ENCODE results near the gene PLCD1. TPM values are rescaled to one million over a fixed set of nuclear protein-coding genes. Genes with fewer than 3 reads are reported as not detected.
A peak's percentile ranks its signal among the peaks of the same experiment; 100 is the strongest.

Gene PLCD1
- total and polyA plus RNA-seq, 2 of the 13 experiments (the other 11 are each of a cell fraction or from before 2014, with no cell fraction given): 10.1 to 12.4 TPM

DNA sequence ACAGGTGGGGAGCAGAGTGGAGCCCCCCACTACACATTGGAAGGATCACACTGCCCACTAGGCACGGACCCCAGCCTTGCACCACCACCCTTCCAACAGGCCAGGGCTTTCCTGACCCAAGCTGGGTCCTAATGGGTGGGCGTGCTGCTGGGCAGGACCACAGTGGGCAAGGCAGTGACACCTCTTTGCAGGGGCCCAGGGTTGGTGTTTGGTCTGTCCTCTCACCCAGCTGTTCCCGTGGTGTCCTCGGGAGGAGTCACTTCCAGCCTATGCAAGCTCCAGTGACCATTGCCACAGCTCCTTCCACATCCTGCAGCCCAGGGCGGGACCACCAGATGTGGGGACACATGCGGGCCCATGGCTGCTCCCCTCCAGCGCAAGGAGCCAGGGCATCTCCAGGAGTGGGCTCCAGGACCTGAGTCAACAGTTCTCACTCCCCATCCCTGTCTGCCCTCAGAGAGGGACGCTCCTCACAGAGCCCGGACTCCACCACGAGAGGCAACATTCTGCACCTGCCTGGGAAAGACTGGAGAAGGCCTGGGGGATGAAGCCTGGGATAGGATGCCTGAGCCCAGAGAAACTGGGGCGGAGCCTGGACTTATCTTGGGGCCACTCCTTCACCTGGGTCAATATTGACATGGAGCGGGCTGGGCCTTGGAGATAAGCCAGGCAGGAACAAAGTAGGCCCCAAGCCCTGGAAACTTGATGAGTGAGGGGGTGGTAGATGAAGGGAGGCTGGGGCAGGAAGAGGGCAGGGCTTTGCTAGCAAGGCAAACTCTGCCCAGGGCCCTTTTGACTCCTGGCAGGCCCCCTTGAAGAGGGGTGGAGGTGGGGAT, 42.7 kb downstream of the PLCD1 start (continued):
- TF ChIP-seq ZNF577 (CRISPR knock-in tag; IDR thresholded peaks at IDR 0.05; ENCODE audit: borderline replicate concordance, low read depth): no peak
- TF ChIP-seq KAT2B (IDR thresholded peaks at IDR 0.05; ENCODE audit: borderline replicate concordance, low read depth, low read length): no peak
- peak; percentile 5; the same call in 1 of the 2 replicates for TF ChIP-seq STAG1 (CRISPR knock-in tag; IDR thresholded peaks at IDR 0.05)
- no peak for TF ChIP-seq MEIS2 (CRISPR knock-in tag; IDR thresholded peaks at IDR 0.05)
- TF ChIP-seq KDM1A (CRISPR knock-in tag; IDR thresholded peaks at IDR 0.05): no peak
- no peak for TF ChIP-seq KLF15 (CRISPR knock-in tag; IDR thresholded peaks at IDR 0.05; ENCODE audit: borderline replicate concordance)
- no peak for TF ChIP-seq MBD4 (IDR thresholded peaks at IDR 0.05; ENCODE audit: borderline replicate concordance, low read length)
- TF ChIP-seq, protein P1, sequence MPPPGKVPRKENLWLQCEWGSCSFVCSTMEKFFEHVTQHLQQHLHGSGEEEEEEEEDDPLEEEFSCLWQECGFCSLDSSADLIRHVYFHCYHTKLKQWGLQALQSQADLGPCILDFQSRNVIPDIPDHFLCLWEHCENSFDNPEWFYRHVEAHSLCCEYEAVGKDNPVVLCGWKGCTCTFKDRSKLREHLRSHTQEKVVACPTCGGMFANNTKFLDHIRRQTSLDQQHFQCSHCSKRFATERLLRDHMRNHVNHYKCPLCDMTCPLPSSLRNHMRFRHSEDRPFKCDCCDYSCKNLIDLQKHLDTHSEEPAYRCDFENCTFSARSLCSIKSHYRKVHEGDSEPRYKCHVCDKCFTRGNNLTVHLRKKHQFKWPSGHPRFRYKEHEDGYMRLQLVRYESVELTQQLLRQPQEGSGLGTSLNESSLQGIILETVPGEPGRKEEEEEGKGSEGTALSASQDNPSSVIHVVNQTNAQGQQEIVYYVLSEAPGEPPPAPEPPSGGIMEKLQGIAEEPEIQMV (CRISPR knock-in tag; IDR thresholded peaks at IDR 0.05; ENCODE audit: low read depth): no peak
- no peak for TF ChIP-seq NCOA5 (CRISPR knock-in tag; IDR thresholded peaks at IDR 0.05)
- no peak for TF ChIP-seq SNRNP70 (IDR thresholded peaks at IDR 0.05; ENCODE audit: low read depth, low read length)
- TF ChIP-seq, protein P2, sequence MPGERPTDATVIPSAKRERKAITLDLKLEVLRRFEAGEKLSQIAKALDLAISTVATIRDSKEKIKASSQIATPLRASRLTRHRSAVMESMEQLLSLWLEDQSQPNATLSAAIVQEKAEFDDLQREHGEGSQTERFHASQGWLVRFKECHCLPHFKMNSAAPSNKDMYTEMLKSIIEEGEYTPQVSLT (CRISPR knock-in tag; IDR thresholded peaks at IDR 0.05; ENCODE audit: borderline replicate concordance, low read depth): no peak
- TF ChIP-seq, protein P3, sequence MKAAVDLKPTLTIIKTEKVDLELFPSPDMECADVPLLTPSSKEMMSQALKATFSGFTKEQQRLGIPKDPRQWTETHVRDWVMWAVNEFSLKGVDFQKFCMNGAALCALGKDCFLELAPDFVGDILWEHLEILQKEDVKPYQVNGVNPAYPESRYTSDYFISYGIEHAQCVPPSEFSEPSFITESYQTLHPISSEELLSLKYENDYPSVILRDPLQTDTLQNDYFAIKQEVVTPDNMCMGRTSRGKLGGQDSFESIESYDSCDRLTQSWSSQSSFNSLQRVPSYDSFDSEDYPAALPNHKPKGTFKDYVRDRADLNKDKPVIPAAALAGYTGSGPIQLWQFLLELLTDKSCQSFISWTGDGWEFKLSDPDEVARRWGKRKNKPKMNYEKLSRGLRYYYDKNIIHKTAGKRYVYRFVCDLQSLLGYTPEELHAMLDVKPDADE (CRISPR knock-in tag; IDR thresholded peaks at IDR 0.05): no peak
- TF ChIP-seq, protein P4, sequence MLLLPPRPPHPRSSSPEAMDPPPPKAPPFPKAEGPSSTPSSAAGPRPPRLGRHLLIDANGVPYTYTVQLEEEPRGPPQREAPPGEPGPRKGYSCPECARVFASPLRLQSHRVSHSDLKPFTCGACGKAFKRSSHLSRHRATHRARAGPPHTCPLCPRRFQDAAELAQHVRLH (CRISPR knock-in tag; IDR thresholded peaks at IDR 0.05; ENCODE audit: borderline replicate concordance, low read depth): no peak
- no peak for TF ChIP-seq KLF6 (CRISPR knock-in tag; IDR thresholded peaks at IDR 0.05)
- TF ChIP-seq, protein P5, sequence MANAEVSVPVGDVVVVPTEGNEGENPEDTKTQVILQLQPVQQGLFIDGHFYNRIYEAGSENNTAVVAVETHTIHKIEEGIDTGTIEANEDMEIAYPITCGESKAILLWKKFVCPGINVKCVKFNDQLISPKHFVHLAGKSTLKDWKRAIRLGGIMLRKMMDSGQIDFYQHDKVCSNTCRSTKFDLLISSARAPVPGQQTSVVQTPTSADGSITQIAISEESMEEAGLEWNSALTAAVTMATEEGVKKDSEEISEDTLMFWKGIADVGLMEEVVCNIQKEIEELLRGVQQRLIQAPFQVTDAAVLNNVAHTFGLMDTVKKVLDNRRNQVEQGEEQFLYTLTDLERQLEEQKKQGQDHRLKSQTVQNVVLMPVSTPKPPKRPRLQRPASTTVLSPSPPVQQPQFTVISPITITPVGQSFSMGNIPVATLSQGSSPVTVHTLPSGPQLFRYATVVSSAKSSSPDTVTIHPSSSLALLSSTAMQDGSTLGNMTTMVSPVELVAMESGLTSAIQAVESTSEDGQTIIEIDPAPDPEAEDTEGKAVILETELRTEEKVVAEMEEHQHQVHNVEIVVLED (CRISPR knock-in tag; IDR thresholded peaks at IDR 0.05; ENCODE audit: borderline replicate concordance): no peak
- TF ChIP-seq ZNF839 (CRISPR knock-in tag; IDR thresholded peaks at IDR 0.05; ENCODE audit: borderline replicate concordance): no peak
- TF ChIP-seq ZNF550 (CRISPR knock-in tag; IDR thresholded peaks at IDR 0.05; ENCODE audit: borderline replicate concordance): no peak
- no peak for TF ChIP-seq SRSF9 (IDR thresholded peaks at IDR 0.05; ENCODE audit: borderline replicate concordance, insufficient read depth, low read depth, low read length, poor library complexity, severe bottlenecking)
- TF ChIP-seq, protein P6, sequence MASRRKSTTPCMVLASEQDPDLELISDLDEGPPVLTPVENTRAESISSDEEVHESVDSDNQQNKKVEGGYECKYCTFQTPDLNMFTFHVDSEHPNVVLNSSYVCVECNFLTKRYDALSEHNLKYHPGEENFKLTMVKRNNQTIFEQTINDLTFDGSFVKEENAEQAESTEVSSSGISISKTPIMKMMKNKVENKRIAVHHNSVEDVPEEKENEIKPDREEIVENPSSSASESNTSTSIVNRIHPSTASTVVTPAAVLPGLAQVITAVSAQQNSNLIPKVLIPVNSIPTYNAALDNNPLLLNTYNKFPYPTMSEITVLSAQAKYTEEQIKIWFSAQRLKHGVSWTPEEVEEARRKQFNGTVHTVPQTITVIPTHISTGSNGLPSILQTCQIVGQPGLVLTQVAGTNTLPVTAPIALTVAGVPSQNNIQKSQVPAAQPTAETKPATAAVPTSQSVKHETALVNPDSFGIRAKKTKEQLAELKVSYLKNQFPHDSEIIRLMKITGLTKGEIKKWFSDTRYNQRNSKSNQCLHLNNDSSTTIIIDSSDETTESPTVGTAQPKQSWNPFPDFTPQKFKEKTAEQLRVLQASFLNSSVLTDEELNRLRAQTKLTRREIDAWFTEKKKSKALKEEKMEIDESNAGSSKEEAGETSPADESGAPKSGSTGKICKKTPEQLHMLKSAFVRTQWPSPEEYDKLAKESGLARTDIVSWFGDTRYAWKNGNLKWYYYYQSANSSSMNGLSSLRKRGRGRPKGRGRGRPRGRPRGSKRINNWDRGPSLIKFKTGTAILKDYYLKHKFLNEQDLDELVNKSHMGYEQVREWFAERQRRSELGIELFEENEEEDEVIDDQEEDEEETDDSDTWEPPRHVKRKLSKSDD (CRISPR knock-in tag; IDR thresholded peaks at IDR 0.05; ENCODE audit: low read depth): no peak
- no peak for TF ChIP-seq ZNF546 (CRISPR knock-in tag; conservative IDR thresholded peaks at IDR 0.05)

Measured in HepG2 (cell line).